Hair follicular keratinocyte (primary cell): Measurements from ENCODE around the gene CDK16. TPM values are rescaled to one million over a fixed set of nuclear protein-coding genes. Genes with fewer than 3 reads are reported as not detected.

Source experiments
- total RNA-seq: library from RNA; depleted of rRNA; stranded (reverse); fragments of >200 nt; gene quantifications from 2 replicates; pipeline ENCODE4 v1.2.3, GENCODE V29; 2015

The CDK16 gene
- total RNA-seq, result 102 and 119 TPM in 2 replicates

GRCh38 chrX:47218280-47218919 is at the start of gene CDK16:
CDK16 (plus strand) TSS chrX:47218681; CDS start chrX:47223558, 4,877 bp downstream.

GRCh38 chrX:47193475-47194193 is 24.8 kb upstream of the CDK16 start, which contains the start of gene UBA1:
UBA1 (plus strand) TSS chrX:47193829; CDS start chrX:47198803, 4,974 bp downstream.

GRCh38 chrX:47232803-47233332 is 14.4 kb downstream of the CDK16 start, which contains the start of gene USP11:
USP11 (plus strand) TSS chrX:47233009; CDS start chrX:47233044, 35 bp downstream.

Other genes starting within 250 kb of the CDK16 start
- 0.31 TPM in 1 of 2 replicates, not detected in the other for gene RGN, start 140.2 kb upstream of the CDK16 start, total RNA-seq
- gene NDUFB11, start 74.0 kb upstream of the CDK16 start, total RNA-seq, result 71.9 and 75.3 TPM in 2 replicates
- 37.2 and 45.5 TPM in 2 replicates for gene RBM10, start 73.5 kb upstream of the CDK16 start, total RNA-seq
- gene UBA1, start 24.9 kb upstream of the CDK16 start, total RNA-seq, result 154 and 170 TPM in 2 replicates
- 10.6 and 15.3 TPM in 2 replicates for gene USP11, start 14.3 kb downstream of the CDK16 start, total RNA-seq
- gene ZNF157, start 151.9 kb downstream of the CDK16 start, total RNA-seq, result 0.19 TPM in 1 of 2 replicates, not detected in the other